SW480 (cell line): Measurements from ENCODE around the gene HSCB.
"Not testable (repeated sequence)": the region's sequence is repeated elsewhere in the genome, so short reads cannot be mapped to it uniquely, and the experiment has no call there.

Experiments
- DNase-seq: peaks from one replicate; pipeline ENCODE4 v3.0.0-alpha.2; 2016; ENCODE audit warnings: low spot score

HSCB gene

DNA sequence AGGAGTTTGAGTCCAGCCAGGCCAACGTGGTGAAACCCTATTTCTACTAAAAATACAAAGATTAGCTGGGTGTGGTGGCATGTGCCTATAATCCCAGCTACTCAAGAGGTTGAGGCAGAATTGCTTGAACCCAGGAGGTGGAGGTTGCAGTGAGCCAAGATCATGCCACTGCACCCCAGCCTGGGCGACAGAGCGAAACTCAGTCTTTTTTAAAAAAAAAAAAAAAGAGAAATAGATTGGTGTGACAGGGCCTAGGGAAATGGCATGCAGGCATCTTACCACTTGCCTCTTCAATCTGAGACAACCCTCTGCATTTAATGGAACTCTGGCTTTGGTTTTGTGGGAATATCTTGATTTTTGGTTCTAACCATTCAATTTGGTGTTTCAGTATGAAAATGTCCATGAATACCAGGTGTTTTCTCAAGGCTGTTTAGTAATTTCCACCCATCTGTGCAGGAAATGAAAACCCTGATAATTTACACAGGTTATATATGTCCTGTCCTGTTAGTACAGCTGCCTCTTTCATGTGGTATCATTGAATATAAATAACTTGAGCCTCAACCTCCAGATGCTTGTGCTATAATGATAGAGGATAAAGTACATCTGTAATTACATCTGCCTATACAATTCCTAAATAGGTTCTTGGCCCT is 50.1 kb downstream of the HSCB start:
- DNase-seq = peak; percentile 74

DNA sequence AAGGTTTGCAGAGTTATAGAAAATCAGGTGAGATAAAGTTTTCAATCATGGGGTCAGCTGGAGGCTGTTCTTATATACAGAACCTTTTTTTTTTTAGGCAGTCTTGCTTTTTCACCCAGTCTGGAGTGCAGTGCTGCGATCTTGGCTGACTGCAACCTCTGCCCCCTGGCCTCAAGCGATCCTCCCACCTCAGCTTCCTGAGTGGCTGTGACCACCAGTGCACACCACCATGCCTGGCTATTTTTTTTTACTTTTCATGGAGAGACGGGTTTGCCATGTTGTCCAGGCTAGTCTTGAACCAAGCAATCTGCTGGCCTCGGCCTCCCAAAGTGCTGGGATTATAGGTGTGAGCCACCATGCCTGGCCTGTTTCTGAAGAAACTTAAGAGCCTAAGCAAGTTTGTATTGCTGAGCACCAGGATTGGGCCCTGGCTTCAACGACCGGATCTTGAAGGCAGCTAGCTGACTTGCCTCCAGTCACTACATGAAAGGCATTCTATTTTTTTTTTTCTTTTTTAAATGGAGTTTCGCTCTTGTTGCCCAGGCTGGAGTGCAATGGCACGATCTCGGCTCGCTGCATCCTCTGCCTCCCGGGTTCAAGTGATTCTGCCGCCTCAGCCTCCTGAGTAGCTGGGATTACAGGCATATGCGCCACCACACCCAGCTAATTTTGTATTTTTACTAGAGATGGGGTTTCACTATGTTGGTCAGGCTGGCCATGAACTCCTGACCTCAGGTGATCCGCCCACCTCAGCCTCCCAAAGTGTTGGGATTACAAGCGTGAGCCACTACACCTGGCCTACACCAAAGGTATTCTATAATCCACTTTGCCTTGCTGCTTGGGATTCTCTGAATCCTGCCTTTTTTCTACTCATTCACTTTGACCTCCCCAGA is 50.9 kb downstream of the HSCB start:
- DNase-seq = peak; percentile 11

GRCh38 chr22:28793976-28794584 is 52.2 kb downstream of the HSCB start:
- no peak for DNase-seq

DNA sequence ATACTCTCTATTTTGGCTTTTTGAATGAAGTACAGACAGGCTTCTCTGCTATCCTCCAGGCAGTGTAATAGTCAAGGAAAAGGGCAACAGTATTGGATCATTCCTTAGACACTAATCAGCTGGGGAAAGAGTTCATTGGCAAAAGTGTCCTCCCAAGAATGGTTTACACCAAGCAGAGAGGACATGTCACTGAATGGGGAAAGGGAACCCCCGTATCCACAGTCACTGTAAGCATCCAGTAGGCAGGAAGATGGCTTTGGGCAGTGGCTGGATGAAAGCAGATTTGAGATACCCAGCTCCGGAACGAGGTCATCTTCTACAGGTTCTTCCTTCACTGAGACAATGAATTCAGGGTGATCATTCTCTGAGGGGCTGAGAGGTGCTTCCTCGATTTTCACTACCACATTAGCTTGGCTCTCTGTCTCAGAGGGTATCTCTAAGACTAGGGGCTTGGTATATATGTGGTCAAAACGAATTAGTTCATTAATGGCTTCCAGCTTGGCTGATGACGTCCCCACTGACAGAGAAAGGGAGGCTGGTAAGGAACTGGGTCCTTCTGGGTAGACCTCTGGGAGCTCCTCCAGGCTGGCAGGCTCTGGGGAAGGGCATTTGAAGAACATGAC is 53.3 kb downstream of the HSCB start:
- DNase-seq = no peak

DNA sequence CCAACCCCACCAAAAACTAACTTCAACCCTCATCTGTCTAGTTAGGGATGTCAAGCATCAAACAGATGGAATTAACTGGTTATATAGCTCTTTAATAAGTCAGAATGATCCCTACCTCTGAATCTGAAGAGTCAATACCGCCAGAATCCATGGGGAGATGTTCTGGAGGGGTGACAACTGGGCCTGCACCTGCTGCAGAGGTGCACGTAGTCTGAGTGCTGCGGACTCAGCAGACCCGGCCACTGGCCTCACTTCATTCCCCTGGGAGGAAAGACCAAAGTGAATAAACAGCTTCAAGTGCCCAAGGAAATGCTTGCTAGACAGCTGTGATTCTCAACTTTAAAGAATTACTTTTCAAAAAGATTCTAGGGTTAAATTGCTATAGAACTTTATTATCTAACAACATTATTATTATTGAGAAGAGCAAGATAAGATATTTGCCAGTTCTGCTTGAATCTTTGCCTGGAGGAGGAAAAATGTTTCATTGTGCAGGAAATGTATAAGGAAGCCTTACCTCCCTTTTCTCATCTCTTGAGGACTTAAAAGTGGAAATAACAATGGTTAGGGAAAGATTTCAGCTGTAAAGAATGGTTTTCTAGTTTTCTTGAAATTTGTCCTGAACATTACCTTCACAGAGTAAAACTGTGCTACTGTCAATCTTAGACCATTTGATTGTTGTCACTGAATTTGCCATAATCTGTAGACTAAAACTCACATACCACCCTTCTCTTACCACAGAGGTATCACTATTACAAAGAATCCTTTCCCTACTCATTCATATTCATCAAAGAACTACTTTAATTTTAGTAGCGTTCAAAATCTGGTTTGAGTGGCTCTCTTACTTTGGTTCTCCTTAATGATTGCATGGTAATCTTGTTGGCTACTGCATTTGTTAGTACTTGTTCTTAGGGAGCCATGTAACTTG is 54.4 kb downstream of the HSCB start:
- DNase-seq = no peak

DNA sequence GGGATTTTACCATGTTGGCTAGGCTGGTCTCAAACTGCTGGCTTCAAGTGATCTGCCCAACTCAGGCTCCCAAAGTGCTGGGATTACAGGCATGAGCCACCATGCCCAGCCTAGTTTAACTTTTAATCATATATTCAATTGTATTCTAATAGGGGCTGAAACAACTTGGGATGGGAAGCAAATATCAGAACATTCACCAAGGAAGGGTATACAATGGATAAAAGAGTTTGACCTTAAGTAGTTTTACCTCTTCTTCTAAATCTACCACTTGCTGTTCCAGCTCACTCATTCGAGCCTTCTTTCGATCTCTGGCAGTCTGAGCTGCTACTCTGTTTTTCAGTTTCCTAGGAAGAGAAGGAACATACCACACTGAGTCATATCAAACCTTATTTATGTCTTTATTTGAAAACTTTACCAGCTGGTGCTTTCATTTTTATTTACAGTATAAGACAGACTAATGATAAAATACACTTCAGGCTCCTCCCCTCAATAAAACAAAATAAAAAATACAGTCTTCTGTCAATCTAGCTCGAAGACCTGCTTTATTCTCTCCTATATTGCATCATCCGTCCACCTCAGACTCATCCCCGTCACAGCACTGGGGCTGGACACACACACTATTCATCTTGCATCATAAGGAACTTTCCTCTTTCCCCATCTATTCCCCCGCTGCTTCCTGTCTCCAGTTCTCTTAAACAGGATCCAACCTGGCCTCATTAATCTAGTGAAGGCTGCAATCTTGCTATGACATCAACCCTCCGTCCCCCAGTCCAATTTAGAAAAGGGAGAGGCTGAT is 57.2 kb downstream of the HSCB start:
- DNase-seq = peak; percentile 93

GRCh38 chr22:28799606-28800307 is 57.9 kb downstream of the HSCB start:
- peak; percentile 41 for DNase-seq

GRCh38 chr22:28800308-28801041 is 58.6 kb downstream of the HSCB start, which contains the start of gene XBP1:
Gene XBP1, minus strand, starts transcription at chr22:28800569.
- DNase-seq = peak; percentile 87

DNA sequence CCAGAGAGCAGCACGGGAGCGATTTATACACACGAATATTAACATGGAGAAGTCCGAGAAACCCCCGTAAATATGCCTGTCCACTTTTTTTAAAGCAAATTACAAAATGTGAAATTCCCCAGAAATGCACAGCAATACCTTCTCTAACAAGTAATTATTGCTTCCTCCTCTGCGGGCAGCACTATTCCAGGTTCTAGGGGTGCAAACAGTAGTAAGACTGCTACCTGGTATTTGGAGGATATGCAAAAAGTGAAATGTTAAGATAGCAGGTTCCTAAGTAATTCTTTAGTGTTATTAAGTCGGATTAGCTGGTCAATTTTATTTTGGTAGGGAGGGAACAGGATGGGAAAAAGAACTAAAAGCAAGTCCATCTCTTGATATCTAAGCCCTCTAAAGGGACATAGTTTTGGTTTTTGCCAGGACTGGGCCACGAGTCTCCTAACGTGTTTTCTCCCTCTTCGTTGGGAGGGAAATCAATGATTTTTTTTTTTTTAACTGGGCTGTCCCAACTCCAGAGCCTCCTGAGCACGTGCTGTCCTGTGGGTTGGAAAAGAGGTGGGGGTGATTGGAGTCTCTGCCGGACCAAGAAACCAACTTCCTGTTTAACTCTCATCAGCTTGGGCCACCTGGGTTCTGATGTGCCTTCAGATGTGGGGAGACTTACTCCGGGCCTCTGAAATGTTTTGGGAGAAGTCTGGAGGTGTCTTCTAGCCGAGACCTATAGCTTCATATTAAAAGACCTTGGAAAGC is 60.2 kb downstream of the HSCB start:
- DNase-seq = peak; percentile 34

DNA sequence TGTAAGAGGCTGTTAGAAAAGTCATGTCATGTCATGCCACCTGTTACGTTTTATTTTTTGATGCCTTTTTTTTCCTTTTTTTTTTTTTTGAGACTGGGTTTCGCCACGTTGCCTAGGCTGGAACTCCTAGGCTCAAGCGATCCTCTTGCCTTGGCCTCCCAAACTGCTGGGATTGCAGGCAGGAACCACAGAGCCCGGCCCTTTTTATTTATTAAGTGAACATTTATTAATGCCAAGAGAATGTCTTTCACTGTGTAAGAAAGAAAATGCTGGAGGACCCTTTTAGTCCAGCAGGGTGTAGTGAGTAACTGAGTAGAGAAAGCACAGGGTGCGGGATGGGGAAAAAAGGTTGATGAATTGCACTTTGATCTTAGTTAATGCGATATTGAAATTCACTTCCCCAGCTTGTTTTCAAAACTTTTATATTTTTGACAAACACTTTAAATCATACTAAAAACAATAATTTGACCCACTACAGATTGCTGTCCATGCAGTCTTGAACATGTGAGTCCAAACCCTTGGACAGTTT is 60.8 kb downstream of the HSCB start:
- DNase-seq = no peak

DNA sequence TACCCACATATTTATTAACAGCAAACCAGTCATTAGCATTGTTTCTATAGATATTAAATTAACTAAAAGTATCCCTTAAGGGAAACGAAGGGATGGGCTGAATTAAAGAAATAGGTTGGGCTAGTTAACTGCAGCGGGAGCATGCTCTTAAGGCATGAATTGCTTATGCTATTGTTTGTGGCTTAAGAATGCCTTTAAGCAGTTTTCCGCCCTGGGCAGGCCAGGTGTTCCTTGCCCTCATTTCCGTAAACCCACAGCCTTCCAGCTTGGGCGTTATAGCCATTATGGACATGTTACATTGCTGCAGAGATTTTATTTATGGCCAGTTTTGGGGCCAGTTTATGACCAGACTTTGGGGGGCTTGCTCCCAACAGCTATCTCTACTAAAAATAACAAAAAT is 63.6 kb downstream of the HSCB start:
- DNase-seq = not testable (repeated sequence)
